ENCODE data around the gene TRIM51.
"Not testable (repeated sequence)": the region's sequence is repeated elsewhere in the genome, so short reads cannot be mapped to it uniquely, and the experiment has no call there.

TRIM51 gene

GRCh38 chr11:55882997-55883396 lies at the start of gene TRIM51:
Gene TRIM51, plus strand, starts transcription at chr11:55883297. Its CDS starts 2,132 bp downstream, at chr11:55885429.
- not testable (repeated sequence) for DNase-seq

DNA sequence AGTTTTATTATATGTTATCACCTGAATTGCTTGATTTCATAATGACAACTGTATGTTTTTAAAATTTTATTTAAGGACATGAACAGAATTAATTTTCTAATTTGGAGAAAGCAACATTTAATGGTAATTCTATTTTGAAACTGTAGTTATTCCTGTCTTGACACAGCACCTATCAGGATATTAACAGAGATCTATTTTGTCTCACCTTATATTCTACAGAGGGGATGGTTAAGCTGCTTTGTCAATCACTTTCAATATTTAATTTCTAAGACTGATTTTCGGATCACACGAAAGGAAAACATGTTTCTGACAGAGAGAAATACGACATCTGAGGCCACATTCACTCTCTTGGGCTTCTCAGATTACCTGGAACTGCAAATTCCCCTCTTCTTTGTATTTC lies 44.6 kb upstream of the TRIM51 start, which contains the start of gene OR5D16:
Gene OR5D16, plus strand, starts transcription at position 301 of the 400 bp plus-strand sequence. Its CDS starts 0 bp downstream, at position 301.
- DNase-seq: no peak

DNA sequence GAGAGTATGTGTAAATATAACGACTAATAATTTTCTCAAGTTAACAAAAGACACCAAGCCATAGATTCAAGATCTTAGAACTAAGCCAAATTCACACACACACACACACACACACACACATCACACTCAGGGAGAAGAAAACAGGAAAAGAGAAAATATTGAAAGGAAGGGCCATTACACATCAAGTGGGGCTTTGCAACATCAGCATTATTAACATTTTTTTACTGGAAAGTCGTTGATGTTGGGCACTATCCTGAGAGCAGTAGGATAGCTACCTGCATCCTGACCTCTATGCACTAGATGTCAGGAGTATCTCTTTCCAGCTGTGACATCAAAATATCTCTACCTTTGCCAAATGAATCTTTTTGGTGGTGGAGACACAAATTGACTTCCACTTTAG lies 35.6 kb upstream of the TRIM51 start:
- DNase-seq: no peak

- no peak for DNase-seq
These were observed 34.1 kb upstream of the TRIM51 start for GRCh38 chr11:55849037-55849436.

DNA sequence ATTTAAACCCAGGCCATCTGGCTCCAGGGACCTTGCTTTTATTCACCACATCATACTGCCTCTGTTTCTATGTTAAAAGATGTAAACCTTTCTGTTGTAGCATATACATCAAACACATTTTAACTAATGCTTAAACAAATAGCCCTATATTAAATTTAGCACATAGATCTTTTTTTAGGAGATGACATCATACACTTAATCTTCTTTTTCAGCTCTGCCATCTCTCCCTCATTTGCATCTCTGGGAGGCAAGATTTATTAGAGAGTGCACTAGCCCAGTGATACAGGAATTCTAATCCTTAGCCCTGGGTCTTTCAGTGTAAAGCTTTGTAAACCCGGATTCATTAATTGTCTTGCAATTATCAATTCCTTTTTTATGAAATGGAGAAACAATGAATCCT lies 31.0 kb upstream of the TRIM51 start:
- no peak for DNase-seq

DNA sequence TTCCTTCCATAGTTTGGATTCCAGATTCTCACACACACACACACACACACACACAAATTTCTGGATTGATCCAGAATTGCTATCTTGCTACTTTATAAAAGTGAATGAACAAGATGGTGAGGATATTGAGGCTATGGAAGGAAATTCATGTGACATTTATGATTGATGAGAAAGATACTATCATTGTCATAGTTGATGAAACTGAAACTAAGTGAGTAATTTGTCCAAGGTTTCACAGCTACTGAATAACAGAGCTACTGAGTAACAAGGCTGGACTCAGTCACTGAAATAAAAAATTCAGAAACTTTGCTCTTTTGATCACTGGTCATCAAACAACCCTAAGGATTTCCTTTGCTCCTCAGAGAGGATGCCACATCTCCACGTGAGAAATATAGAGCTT lies 28.4 kb upstream of the TRIM51 start:
- DNase-seq: no peak

GRCh38 chr11:55867354-55867753 lies 15.7 kb upstream of the TRIM51 start:
- not testable (repeated sequence) for DNase-seq

- DNase-seq: not testable (repeated sequence)
These were observed 10.4 kb upstream of the TRIM51 start for GRCh38 chr11:55872731-55873130.

- DNase-seq: not testable (repeated sequence)
These were observed 10.0 kb upstream of the TRIM51 start for GRCh38 chr11:55873146-55873545.

GRCh38 chr11:55884995-55885394 lies 1.9 kb downstream of the TRIM51 start:
- not testable (repeated sequence) for DNase-seq

- DNase-seq: not testable (repeated sequence)
These were observed 2.4 kb downstream of the TRIM51 start for GRCh38 chr11:55885481-55885880.

- no peak for DNase-seq
These were observed 12.1 kb downstream of the TRIM51 start for GRCh38 chr11:55895216-55895615.

DNA sequence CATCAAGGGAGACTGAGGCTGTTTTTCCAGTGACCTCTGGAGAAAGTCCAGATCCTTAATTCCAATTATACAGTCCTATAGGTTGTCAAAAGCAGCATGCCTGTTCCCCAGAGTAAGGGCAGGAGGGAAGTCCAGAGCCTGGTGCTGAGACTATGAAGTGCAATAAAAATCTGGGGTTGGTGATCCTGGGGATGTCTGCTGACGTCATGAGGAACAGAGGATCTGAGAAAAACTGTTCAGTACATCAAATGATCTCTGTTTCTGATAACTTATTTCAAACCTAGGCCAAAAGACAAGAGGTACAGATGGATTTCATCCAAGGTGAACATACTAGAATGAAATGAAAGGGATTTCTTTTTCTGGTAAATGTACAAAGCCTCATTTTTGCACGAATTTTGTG lies 19.2 kb downstream of the TRIM51 start:
- DNase-seq: no peak

DNA sequence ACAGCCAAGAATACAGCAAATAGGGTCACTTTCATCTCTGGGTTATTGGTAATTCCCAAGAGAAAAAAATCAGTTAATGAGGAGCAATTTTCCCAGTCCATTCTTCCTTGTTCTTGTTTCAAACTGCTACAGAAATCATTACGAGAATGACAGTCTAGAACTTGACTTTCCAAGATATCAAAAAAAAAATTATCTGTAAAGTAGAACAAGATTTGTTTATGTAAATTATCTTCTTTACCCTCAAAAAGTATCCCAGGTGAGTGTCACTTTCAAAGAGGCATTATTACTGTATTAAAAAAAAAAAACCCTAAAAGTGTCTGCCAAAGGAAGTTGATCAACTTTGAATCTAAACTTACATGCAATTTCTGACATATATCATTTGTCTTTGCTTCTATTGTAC lies 31.4 kb downstream of the TRIM51 start, which contains the start of gene OR5W2:
Gene OR5W2, minus strand, starts transcription at position 101 of the 400 bp plus-strand sequence. Its CDS starts 0 bp downstream, at position 101.
- no peak for DNase-seq

- no peak for DNase-seq
These were observed 37.4 kb downstream of the TRIM51 start for GRCh38 chr11:55920537-55920936.

GRCh38 chr11:55936300-55936699 lies 53.2 kb downstream of the TRIM51 start, which contains the start of gene OR5I1:
Gene OR5I1, minus strand, starts transcription at chr11:55936400. Its CDS starts 0 bp downstream, at chr11:55936400.
- no peak for DNase-seq

All from CD4-positive, alpha-beta T cell treated with Interleukin-1 beta for 1 hour (primary cell).